HepG2 (cell line): ENCODE data around the gene SIRPB2. TPM values are rescaled to one million over a fixed set of nuclear protein-coding genes. Genes with fewer than 3 reads are reported as not detected.

ENCODE experiments used
- ATAC-seq: fragments of 200-7000 bp; cut with Tn5 transposase; 3 replicates; pipeline ENCODE4 v1.9.1; 2020; ENCODE audit warnings: mild to moderate bottlenecking, moderate library complexity
- BruUV-seq: library from RNA; stranded (reverse); fragments of 400-500 nt; replicated peaks from 2 replicates; lab custom pipeline; 2021; lab: Mats Ljungman, UMichigan
- CTCF ChIA-PET: fragments of 300-600 bp; formaldehyde crosslinking; extraction: SDS; loops from one replicate; lab custom pipeline; 2021; ENCODE audit warnings: low total read pairs, inconsistent platforms, low intra/inter-chr PET ratio; lab: Yijun Ruan, JAX
- POLR2A ChIA-PET: fragments of 350-600 bp; sonication (Branson Sonifier 250); formaldehyde crosslinking; loops from one replicate; lab custom pipeline; 2020; ENCODE audit warnings: antibody characterized with exemption, inconsistent platforms; lab: Yijun Ruan, JAX
- DNase-seq: peaks from one replicate; pipeline ENCODE4 v3.0.0-alpha.2; 2015; ENCODE audit warnings: low spot score
- FAIRE-seq: peaks from 3 replicates; lab custom pipeline; 2011; peaks lifted over from hg19 to GRCh38; lab: Jason Lieb, UNC
- H2AFZ ChIP-seq: one replicate; pipeline ENCODE4 v1.6.1; 2011; ENCODE audit warnings: low read length, inconsistent platforms
- H3K27ac ChIP-seq: fragments of 300-600 bp; 3 replicates; pipeline ENCODE4 v1.8.0; 2011; ENCODE audit warnings: mixed run types, mild to moderate bottlenecking, mixed read lengths, low read length, inconsistent platforms; ENCODE audit not compliant: insufficient read depth; ENCODE audit errors: extremely low read length
- H3K27me3 ChIP-seq, 2 experiments: fragments of 200-600 bp in 1 of 2; 2 replicates in 1 of 2; 3 replicates in 1 of 2; pipeline versions ENCODE4 v1.6.0 to v1.8.0; 2011; ENCODE audit warnings: low read length in 2 of 2, mild to moderate bottlenecking in 2 of 2, moderate library complexity in 2 of 2, inconsistent platforms in 1 of 2; ENCODE audit not compliant: insufficient read depth in 2 of 2, control insufficient read depth in 1 of 2
- H3K36me3 ChIP-seq, 2 experiments: fragments of 200-600 bp in 1 of 2; replicated peaks in 1 of 2; 2 replicates in 1 of 2; 3 replicates in 1 of 2; pipeline versions ENCODE4 v1.5.1 to v1.8.0; 2011; ENCODE audit warnings: low read length in 2 of 2, inconsistent platforms in 1 of 2; ENCODE audit not compliant: insufficient read depth in 2 of 2, control insufficient read depth in 1 of 2
- H3K4me1 ChIP-seq: 2 replicates; pipeline ENCODE4 v1.5.1; 2012; ENCODE audit warnings: low read length, inconsistent platforms; ENCODE audit not compliant: insufficient read depth
- H3K4me2 ChIP-seq: 2 replicates; pipeline ENCODE4 v1.6.0; 2011; ENCODE audit warnings: low read depth, low read length, inconsistent platforms
- H3K4me3 ChIP-seq, 3 experiments: fragments of 200-600 bp in 1 of 3; sonication (generic), shearing (Covaris generic) in 1 of 3; replicated peaks in 1 of 3; 2 replicates each; pipeline ENCODE4 v1.5.1; 2011 to 2016; ENCODE audit warnings: low read length in 3 of 3, inconsistent platforms in 2 of 3, low read depth in 2 of 3, mild to moderate bottlenecking in 2 of 3, control low read depth in 1 of 3, mixed read lengths in 1 of 3; ENCODE audit not compliant: insufficient read depth in 1 of 3
- H3K79me2 ChIP-seq: one replicate; pipeline ENCODE4 v1.6.1; 2011; ENCODE audit warnings: low read length, inconsistent platforms; ENCODE audit not compliant: insufficient read depth
- H3K9ac ChIP-seq: 2 replicates; pipeline ENCODE4 v1.6.0; 2011; ENCODE audit warnings: mild to moderate bottlenecking, low read depth, low read length, inconsistent platforms; ENCODE audit not compliant: insufficient read depth
- H3K9me3 ChIP-seq: 2 replicates; pipeline ENCODE4 v1.5.1; 2012; ENCODE audit warnings: mild to moderate bottlenecking, low read length
- H4K20me1 ChIP-seq: 2 replicates; pipeline ENCODE4 v1.6.0; 2011; ENCODE audit warnings: inconsistent platforms, mild to moderate bottlenecking, low read length, moderate library complexity; ENCODE audit not compliant: insufficient read depth
- BORCS8-MEF2B ChIP-seq: sonication (generic); formaldehyde crosslinking; IDR thresholded peaks from 2 replicates; pipeline ENCODE4 v1.8.0; 2022; ENCODE audit warnings: mild to moderate bottlenecking, missing genetic modification reagents
- CBFB ChIP-seq: sonication (generic); formaldehyde crosslinking; IDR thresholded peaks from 2 replicates; pipeline ENCODE4 v1.4.0; 2020; ENCODE audit warnings: missing genetic modification reagents
- DMAP1 ChIP-seq: IDR thresholded peaks from 2 replicates; pipeline ENCODE4 v1.6.1; 2016
- DRAP1 ChIP-seq: IDR thresholded peaks from 2 replicates; pipeline ENCODE4 v1.6.1; 2016; ENCODE audit warnings: missing genetic modification reagents, missing compliant biosample characterization
- HOMEZ ChIP-seq: IDR thresholded peaks from 2 replicates; pipeline ENCODE4 v1.6.1; 2016; ENCODE audit warnings: low read depth
- HOXA7 ChIP-seq: sonication (generic); formaldehyde crosslinking; IDR thresholded peaks from 2 replicates; pipeline ENCODE4 v1.8.1; 2022; ENCODE audit warnings: mild to moderate bottlenecking, missing genetic modification reagents, moderate library complexity
- KLF11 ChIP-seq: IDR thresholded peaks from 2 replicates; pipeline ENCODE4 v1.6.1; 2016; ENCODE audit warnings: missing compliant biosample characterization
- KLF6 ChIP-seq: IDR thresholded peaks from 2 replicates; pipeline ENCODE4 v1.8.0; 2016; ENCODE audit warnings: missing biosample characterization, missing genetic modification reagents
- SMAD1 ChIP-seq: sonication (generic); formaldehyde crosslinking; IDR thresholded peaks from 2 replicates; pipeline ENCODE4 v1.4.0; 2020; ENCODE audit warnings: missing genetic modification reagents, low read depth, mild to moderate bottlenecking, borderline replicate concordance
- SOX13 ChIP-seq, 3 experiments: fragments of 450-650 bp in 1 of 3; sonication (generic) in 1 of 3; formaldehyde crosslinking in 1 of 3; IDR thresholded peaks in 2 of 3; conservative IDR thresholded peaks in 1 of 3; 2 replicates each; pipeline versions ENCODE4 v1.5.0 to v1.6.1; 2016 to 2020; ENCODE audit warnings: antibody characterized with exemption in 1 of 3, mild to moderate bottlenecking in 1 of 3, missing compliant biosample characterization in 1 of 3, missing genetic modification reagents in 1 of 3, moderate library complexity in 1 of 3
- SP140L ChIP-seq: sonication (generic); formaldehyde crosslinking; IDR thresholded peaks from 2 replicates; pipeline ENCODE4 v1.4.0; 2020; ENCODE audit warnings: missing genetic modification reagents, borderline replicate concordance
- ZBTB49 ChIP-seq: sonication (generic); formaldehyde crosslinking; IDR thresholded peaks from 2 replicates; pipeline ENCODE4 v1.4.0; 2020; ENCODE audit warnings: missing genetic modification reagents, borderline replicate concordance
- ZNF10 ChIP-seq: sonication (generic); formaldehyde crosslinking; IDR thresholded peaks from 2 replicates; pipeline ENCODE4 v1.4.0; 2020; ENCODE audit warnings: mild to moderate bottlenecking, low read depth, missing genetic modification reagents, borderline replicate concordance
- ZNF101 ChIP-seq: sonication (generic); formaldehyde crosslinking; IDR thresholded peaks from 2 replicates; pipeline ENCODE4 v1.4.0; 2020; ENCODE audit warnings: mild to moderate bottlenecking, low read depth, missing genetic modification reagents, borderline replicate concordance
- ZNF432 ChIP-seq: sonication (generic); formaldehyde crosslinking; IDR thresholded peaks from 2 replicates; pipeline ENCODE4 v1.5.0; 2020; ENCODE audit warnings: missing genetic modification reagents, mild to moderate bottlenecking, borderline replicate concordance
- ZNF790 ChIP-seq: sonication (generic); formaldehyde crosslinking; IDR thresholded peaks from 2 replicates; pipeline ENCODE4 v1.8.0; 2022; ENCODE audit warnings: missing genetic modification reagents, mild to moderate bottlenecking, borderline replicate concordance
- WGBS: methylation state at CpG from one replicate; pipeline ENCODE4 v1.1.6; 2017; ENCODE audit warnings: low lambda C conversion rate; 5-methylcytosine and 5-hydroxymethylcytosine counted together
- in situ Hi-C: cut with HindIII; loops from 2 replicates; pipeline ENCODE4 v1.10.0; 2017; ENCODE audit warnings: low pct_unique_long_range_greater_than_20kb; ENCODE audit not compliant: extremely low pct_ligation_motif_present
- intact Hi-C: fragments of 100-400 bp; cut with micrococcal nuclease; formaldehyde crosslinking; loops from one replicate; pipeline ENCODE4 v1.10.0; 2022; ENCODE audit not compliant: unreplicated experiment
- polyA plus RNA-seq, 8 experiments: library from polyadenylated mRNA; depleted of rRNA in 3 of 8; stranded (reverse) in 7 of 8; unstranded in 1 of 8; fragments of >200 nt; fragmentation: Illumina TruSeq in 4 of 8; extraction: Trizol in 4 of 8; gene quantifications; 2 replicates each; pipeline versions ENCODE4 v1.2.1 to v1.2.3, GENCODE V29; 2011 to 2016; ENCODE audit warnings: low read depth in 4 of 8, missing spikeins in 1 of 8, mixed read lengths in 1 of 8; ENCODE audit not compliant: insufficient read depth in 1 of 8
- total RNA-seq, 5 experiments: library from RNA; depleted of rRNA; stranded (reverse); fragments of >200 nt; fragmentation: Illumina TruSeq; extraction: Trizol; gene quantifications; 2 replicates each; pipeline ENCODE4 v1.2.3, GENCODE V29; 2016; ENCODE audit warnings: low read depth in 1 of 5

SIRPB2 gene
- total and polyA plus RNA-seq, 2 of the 13 experiments (the other 11 are each of a cell fraction or from before 2014, with no cell fraction given) = not detected

GRCh38 chr20:1505871-1506270, 14.7 kb upstream of the SIRPB2 start:
- H3K27me3 ChIP-seq = peaks cover 0 to 4% of the 10 kb centered on the region in 2 experiments; a peak in 3 of 5 replicates
- intact Hi-C loops (no loop called here), in situ Hi-C loops (no loop called here)
- H3K9ac ChIP-seq = no peak overlapping the region
- H3K9me3 ChIP-seq = no peaks in the 10 kb centered on the region
- TF ChIP-seq HOMEZ = no peak
- TF ChIP-seq ZNF10 = no peak
- no peak for TF ChIP-seq KLF11 (CRISPR knock-in tag)
- TF ChIP-seq SP140L (CRISPR knock-in tag) = no peak
- TF ChIP-seq DMAP1 (CRISPR knock-in tag) = no peak
- no peak for TF ChIP-seq ZNF432
- no peak for TF ChIP-seq ZBTB49 (CRISPR knock-in tag)
- TF ChIP-seq KLF6 (CRISPR knock-in tag) = no peak
- no peak for TF ChIP-seq CBFB
- no peak for TF ChIP-seq DRAP1 (CRISPR knock-in tag)
- no peak for TF ChIP-seq HOXA7 (CRISPR knock-in tag)
- TF ChIP-seq ZNF790 (CRISPR knock-in tag) = no peak
- TF ChIP-seq SMAD1 (CRISPR knock-in tag) = no peak
- TF ChIP-seq SOX13 (IDR thresholded peaks at IDR 0.05) = no peak
- no peak for TF ChIP-seq SOX13 (CRISPR knock-in tag; conservative IDR thresholded peaks at IDR 0.05 in 1 of 2, IDR thresholded peaks at IDR 0.05 in 1 of 2)
- TF ChIP-seq ZNF101 = no peak
- TF ChIP-seq BORCS8-MEF2B (CRISPR knock-in tag) = no peak
- no peak overlapping the region for H3K4me3 ChIP-seq
- no peak overlapping the region for H3K27ac ChIP-seq
- BruUV-seq = no TSS peak
- DNase-seq (no peak), FAIRE-seq (no peak), ATAC-seq (no peak)
- ChIA-PET POLR2A (no interaction called here), CTCF (no interaction called here)
- H3K79me2 ChIP-seq = no peaks in the 10 kb centered on the region
- H4K20me1 ChIP-seq = no peaks in the 10 kb centered on the region
- WGBS = 5% methylated on average over 1 of the region's 1 CpG
- H3K4me1 ChIP-seq = no peaks in the 10 kb centered on the region
- H3K4me2 ChIP-seq = no peak overlapping the region
- H2AFZ ChIP-seq = no peak overlapping the region
- H3K36me3 ChIP-seq = no peaks in the 10 kb centered on the region
